ENCODE results near the gene UBE2J2. TPM values are rescaled to one million over a fixed set of nuclear protein-coding genes. Genes with fewer than 3 reads are reported as not detected.

The UBE2J2 gene
- total and polyA plus RNA-seq, 2 of the 4 experiments (the other 2 are of a cell fraction), result 20.6 to 67.5 TPM

DNA sequence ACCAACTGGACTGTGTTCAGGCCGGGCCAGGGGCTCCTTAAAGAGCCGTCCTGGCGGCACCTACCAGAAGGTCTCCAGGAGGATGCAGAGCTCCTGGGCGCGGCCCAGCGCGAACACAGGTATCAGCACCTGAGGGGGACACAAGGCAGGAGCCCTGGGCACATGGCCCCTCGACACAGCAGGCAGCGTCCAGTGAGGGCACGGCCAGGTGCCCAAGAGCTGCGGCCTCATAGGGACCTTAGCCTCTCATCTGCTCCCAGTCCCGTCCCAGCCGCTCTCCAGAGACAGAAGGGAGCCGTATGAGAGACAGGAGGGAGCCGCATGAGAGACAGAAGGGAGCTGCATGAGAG lies 40.6 kb upstream of the UBE2J2 start:
- H4K20me1 ChIP-seq (ENCODE audit: insufficient read depth, low read length), result peaks cover 55% of the 10 kb centered on the region
- POLR2A ChIA-PET (ENCODE audit: unreplicated experiment), result no interaction called here
- no peak for ATAC-seq (ENCODE audit: low read depth)

More for the DNA sequence above, 40.6 kb upstream of the UBE2J2 start:
- BruUV-seq (replicated peaks), result no TSS peak
- intact Hi-C loops (cut with micrococcal nuclease) (no loop called here), in situ Hi-C loops (cut with MboI; ENCODE audit: low sequenced_read_pairs) (no loop called here), dilution Hi-C loops (cut with HindIII; ENCODE audit: low sequenced_read_pairs, unreplicated experiment) (no loop called here)
- no peak for DNase-seq
- Histone ChIP-seq H3K56ac (ENCODE audit: extremely low read depth, insufficient read depth, low read length) (no peak overlapping the region), H3K79me1 (ENCODE audit: low read depth in 1 of 2, low read length in 2 of 2) (peaks cover 16 to 58% of the 10 kb centered on the region in 2 experiments), H3K9me3 (ENCODE audit: control insufficient read depth, insufficient read depth, low read length) (no peaks in the 10 kb centered on the region), H3K23ac (ENCODE audit: low read depth, low read length) (no peak overlapping the region), H3K4ac (ENCODE audit: low read depth, low read length) (no peak overlapping the region), H3K9ac (ENCODE audit: low read depth, low read length) (no peak overlapping the region), H2AK5ac (ENCODE audit: low read depth, low read length) (no peak overlapping the region), H2AFZ (replicated peaks; ENCODE audit: low read length, poor library complexity) (no peak overlapping the region), H3K4me1 (ENCODE audit: control insufficient read depth, insufficient read depth, low read length) (peaks cover 14% of the 10 kb centered on the region), H4K8ac (ENCODE audit: low read depth in 2 of 2, low read length in 2 of 2) (no peak overlapping the region), H2BK20ac (ENCODE audit: low read depth, low read length) (no peak overlapping the region), H2BK120ac (ENCODE audit: low read depth, low read length) (no peak overlapping the region), H4K5ac (ENCODE audit: low read depth, low read length) (no peak overlapping the region), H3K14ac (replicated peaks; ENCODE audit: low read depth, low read length) (no peak overlapping the region), H2BK5ac (ENCODE audit: low read depth, low read length, poor library complexity, severe bottlenecking) (no peak overlapping the region), H3K9me1 (ENCODE audit: insufficient read depth, low read length) (peaks cover 4% of the 10 kb centered on the region), H3K27ac (ENCODE audit: insufficient read depth, low read length) (no peak overlapping the region), H3K18ac (ENCODE audit: low read depth, low read length) (no peak overlapping the region), H2BK15ac (ENCODE audit: low read depth, low read length) (no peak overlapping the region), H2AK9ac (replicated peaks; ENCODE audit: low read depth, low read length, poor library complexity) (no peak overlapping the region), H3K4me3 (ENCODE audit: insufficient read depth, low read depth, low read length) (no peak overlapping the region), H4K91ac (ENCODE audit: insufficient read depth, low read depth, low read length) (no peak overlapping the region), H3K4me2 (ENCODE audit: low read depth, low read length) (no peak overlapping the region), H3K27me3 (ENCODE audit: control insufficient read depth, insufficient read depth, low read length) (no peaks in the 10 kb centered on the region), H3K36me3 (ENCODE audit: control insufficient read depth, insufficient read depth, low read length) (peaks cover 67% of the 10 kb centered on the region)
- CTCF ChIA-PET, result no interaction called here
- TF ChIP-seq FOS (IDR thresholded peaks at IDR 0.05; ENCODE audit: low read depth, low read length) (no peak), USF2 (IDR thresholded peaks at IDR 0.05; ENCODE audit: low read depth, low read length) (no peak), ELK1 (IDR thresholded peaks at IDR 0.05; ENCODE audit: borderline replicate concordance, low read depth, low read length) (no peak), MAFK (IDR thresholded peaks at IDR 0.05; ENCODE audit: low read depth, low read length) (no peak), SMC3 (IDR thresholded peaks at IDR 0.05; ENCODE audit: low read depth, low read length) (no peak), RFX5 (IDR thresholded peaks at IDR 0.05; ENCODE audit: low read depth, low read length) (no peak), RCOR1 (IDR thresholded peaks at IDR 0.05; ENCODE audit: insufficient replicate concordance, low read length) (no peak), RAD21 (IDR thresholded peaks at IDR 0.05; ENCODE audit: low read length) (no peak), POLR2A (IDR thresholded peaks at IDR 0.05; ENCODE audit: low read depth, low read length) (no peak), CTCF (conservative IDR thresholded peaks at IDR 0.05; ENCODE audit: low read depth, low read length) (no peak), NFE2L2 (IDR thresholded peaks at IDR 0.05; ENCODE audit: low read depth, low read length) (no peak)
- WGBS, 2 experiments (ENCODE audit: extremely low coverage in 2 of 2, insufficient read length in 1 of 2), result 99% methylated on average over 10 of the region's 15 CpGs; no CpG with 5 or more reads in 1 of the 2 experiments

Data from IMR-90 (cell line).